Renal cortex interstitium (tissue), 11 donors: Measurements from ENCODE around the gene ATP6V1F. TPM values are rescaled to one million over a fixed set of nuclear protein-coding genes. Genes with fewer than 3 reads are reported as not detected.

Experiments
- DNase-seq, 11 donors: peaks; one replicate each; pipeline ENCODE4 v3.0.0-alpha.2; 2013; ENCODE audit warnings: low read depth in 9 of 11, low spot score in 4 of 11; ENCODE audit errors: extremely low read depth in 1 of 11
- polyA plus RNA-seq, 3 donors: library from polyadenylated mRNA; unstranded; fragments of 120-200 nt; gene quantifications; one replicate each; pipeline ENCODE4 v1.2.1, GENCODE V29; 2013; ENCODE audit not compliant: insufficient read length in 3 of 3

The ATP6V1F gene
- polyA plus RNA-seq, 3 donors, result 224 to 261 (median 241) TPM

DNA sequence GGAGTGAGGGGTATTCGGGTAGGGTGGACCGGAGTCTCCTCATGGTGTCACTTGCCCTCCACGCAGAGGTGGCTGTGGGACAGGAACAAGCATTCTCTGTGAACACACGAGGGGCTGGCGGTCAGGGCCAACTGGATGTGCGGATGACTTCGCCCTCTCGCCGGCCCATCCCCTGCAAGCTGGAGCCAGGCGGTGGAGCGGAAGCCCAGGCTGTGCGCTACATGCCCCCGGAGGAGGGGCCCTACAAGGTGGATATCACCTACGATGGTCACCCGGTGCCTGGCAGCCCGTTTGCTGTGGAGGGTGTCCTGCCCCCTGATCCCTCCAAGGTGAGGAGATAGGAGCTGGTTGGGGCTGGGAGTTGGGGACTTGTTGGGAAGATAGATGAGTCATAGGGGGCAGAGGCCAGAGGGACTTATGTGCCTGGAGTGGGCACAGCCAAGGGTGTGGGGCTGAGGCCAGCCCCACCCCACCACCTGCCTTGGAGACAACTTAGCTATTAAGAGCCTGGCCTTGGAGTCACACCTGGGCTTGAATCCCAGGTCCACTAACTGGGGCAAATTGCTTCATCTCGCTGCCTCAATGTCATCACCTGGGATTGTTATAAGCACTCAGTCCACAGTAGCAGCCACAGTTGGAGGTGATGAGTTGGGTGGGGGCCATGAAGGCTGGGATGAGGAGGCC is 18.6 kb upstream of the ATP6V1F start:
- DNase-seq, result no peak

DNA sequence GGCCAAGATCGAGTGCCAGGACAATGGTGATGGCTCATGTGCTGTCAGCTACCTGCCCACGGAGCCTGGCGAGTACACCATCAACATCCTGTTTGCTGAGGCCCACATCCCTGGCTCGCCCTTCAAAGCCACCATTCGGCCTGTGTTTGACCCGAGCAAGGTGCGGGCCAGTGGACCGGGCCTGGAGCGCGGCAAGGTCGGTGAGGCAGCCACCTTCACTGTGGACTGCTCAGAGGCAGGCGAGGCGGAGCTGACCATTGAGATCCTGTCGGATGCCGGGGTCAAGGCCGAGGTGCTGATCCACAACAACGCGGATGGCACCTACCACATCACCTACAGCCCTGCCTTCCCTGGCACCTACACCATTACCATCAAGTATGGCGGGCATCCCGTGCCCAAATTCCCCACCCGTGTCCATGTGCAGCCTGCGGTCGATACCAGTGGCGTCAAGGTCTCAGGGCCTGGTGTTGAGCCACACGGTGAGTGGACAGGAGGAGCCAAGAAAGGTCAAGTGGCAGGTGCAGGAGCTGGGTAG is 17.8 kb upstream of the ATP6V1F start:
- DNase-seq, result no peak

DNA sequence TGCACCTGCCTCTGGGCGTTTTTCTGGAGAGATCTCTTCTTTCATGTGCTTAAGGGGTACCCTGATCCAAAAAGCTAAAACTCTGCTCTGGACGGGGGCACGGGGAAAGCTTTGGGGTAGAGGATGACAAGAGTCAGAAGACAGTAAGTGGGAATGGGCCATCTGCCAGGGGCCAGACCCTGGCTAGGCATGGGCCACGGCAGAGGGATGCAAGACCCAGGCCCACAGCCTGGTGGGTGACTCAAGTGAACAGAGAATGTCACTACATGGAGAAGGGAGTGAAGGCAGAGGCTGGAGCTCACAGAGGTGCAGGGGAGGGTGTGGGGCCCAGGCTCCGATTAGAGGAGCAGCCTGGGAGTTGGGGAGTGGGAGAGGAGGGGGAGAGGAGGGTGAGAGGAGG is 17.2 kb upstream of the ATP6V1F start:
- DNase-seq, result no peak

DNA sequence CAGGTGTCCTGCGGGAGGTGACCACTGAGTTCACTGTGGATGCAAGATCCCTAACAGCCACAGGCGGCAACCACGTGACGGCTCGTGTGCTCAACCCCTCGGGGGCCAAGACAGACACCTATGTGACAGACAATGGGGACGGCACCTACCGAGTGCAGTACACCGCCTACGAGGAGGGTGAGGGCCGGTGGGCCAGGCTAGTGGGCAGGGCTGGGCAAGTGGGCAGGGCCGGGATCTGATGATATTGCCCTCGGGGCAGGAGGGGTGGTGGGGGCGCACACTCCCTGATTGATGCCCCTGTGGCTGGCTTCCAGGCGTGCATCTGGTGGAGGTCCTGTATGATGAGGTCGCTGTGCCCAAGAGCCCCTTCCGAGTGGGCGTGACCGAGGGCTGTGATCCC is 16.7 kb upstream of the ATP6V1F start:
- no peak for DNase-seq

DNA sequence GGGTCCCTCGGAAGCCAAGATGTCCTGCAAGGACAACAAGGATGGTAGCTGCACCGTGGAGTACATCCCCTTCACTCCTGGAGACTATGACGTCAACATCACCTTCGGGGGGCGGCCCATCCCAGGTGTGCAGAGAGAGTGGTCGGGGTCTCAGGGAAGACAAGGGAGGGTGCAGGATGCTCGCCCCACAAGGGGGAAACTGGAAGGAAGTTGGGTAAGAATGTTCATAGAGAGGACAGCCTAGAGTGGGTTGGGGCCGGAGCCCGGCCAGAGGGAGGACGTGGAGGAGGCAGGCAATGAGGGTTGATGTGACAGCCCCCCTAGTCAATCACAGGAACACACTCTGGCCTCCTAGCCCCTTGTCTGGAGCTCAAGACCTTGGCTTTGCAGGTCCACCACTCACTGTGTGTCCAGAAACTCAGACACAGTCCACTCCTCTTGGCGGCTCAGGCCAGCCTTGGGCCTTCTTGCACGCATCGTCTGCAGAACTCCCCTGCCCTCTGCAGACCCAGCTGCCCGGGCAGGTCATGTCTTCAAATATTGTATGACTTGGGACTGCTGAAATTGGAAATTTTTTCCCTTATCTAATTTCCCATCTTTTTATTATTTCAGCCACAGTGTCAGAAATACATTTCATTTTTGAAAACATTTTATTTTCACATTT is 15.7 kb upstream of the ATP6V1F start:
- DNase-seq, result no peak

DNA sequence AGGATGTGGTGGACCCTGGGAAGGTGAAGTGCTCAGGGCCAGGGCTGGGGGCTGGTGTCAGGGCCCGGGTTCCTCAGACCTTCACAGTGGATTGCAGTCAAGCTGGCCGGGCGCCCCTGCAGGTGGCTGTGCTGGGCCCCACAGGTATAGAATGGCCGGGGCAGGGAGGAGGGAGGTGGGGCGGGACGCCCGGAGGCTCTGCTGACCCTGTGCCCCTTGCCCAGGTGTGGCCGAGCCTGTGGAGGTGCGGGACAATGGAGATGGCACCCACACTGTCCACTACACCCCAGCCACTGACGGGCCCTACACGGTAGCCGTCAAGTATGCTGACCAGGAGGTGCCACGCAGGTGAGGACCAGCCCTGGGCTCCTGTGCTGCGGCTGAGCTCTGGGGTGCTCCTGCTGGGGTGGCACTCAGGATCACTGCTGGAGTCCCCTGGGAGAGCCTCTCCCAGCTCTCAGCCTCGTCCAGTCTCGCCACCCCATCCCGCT is 14.9 kb upstream of the ATP6V1F start:
- DNase-seq, result no peak

DNA sequence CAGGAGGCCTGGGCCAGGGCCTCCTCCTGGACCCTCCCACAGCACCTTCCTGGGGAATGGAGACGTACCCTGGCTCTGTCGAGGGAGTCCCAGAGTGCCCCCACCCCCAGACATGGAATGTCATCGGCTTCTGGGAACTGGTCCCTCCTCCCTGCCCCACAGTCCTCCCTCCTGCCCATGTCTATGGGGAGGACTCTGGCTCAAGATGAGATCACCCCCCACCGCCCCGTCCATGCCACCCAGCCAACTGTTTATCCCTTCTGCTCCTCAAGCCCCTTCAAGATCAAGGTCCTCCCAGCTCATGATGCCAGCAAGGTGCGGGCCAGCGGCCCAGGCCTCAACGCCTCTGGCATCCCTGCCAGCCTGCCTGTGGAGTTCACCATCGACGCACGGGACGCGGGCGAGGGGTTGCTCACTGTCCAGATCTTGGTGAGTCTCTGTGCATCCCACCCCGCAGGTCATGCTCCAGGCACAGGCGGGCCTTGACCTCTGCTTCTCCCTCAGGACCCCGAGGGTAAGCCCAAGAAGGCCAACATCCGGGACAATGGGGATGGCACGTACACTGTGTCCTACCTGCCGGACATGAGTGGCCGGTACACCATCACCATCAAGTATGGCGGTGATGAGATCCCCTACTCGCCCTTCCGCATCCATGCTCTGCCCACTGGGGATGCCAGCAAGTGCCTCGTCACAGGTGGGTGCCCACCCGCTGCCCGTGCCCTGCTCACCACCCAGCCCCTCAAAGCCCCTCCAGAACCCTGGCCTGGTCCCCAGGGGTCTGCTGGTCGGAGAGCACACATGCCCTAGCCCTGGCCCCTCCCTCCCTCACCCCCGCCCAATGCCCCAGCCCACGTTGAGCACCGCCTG is 14.1 kb upstream of the ATP6V1F start:
- no peak for DNase-seq

DNA sequence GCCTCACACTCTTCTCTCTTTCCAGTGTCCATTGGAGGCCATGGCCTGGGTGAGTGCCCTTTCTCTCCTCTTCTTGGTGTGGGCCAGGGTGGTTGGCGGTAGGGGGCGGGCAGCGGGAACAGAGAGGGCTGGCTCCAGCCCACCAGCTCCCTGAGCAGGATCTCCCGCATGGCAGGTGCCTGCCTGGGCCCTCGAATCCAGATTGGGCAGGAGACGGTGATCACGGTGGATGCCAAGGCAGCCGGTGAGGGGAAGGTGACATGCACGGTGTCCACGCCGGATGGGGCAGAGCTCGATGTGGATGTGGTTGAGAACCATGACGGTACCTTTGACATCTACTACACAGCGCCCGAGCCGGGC is 13.5 kb upstream of the ATP6V1F start:
- DNase-seq, result no peak

DNA sequence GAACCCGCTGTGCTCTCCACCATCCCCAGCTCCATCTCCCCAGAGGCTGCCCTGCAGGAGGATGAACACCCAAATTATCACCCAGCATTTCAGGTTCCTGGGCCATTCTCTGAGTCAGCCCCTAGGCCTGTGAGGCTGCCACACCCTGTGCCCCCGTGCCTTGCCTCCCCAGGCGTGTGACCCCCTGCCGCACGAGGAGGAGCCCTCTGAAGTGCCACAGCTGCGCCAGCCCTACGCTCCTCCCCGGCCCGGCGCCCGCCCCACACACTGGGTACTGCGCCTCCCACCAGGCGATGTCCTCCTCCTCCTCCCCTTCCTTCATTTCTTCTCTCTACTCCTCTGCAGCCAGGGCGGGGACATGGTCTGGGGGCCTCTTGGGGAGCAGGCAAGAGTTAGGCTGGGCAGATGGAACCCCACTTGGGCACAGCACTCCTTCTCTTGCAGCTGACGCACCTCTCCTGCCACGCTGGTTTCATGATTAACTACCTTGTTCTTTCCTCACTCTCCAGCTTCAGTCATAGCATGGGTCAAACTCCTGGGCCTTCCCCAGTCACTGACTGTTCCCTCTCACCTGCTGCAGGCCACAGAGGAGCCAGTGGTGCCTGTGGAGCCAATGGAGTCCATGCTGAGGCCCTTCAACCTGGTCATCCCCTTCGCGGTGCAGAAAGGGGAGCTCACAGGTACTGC is 12.7 kb upstream of the ATP6V1F start:
- DNase-seq, result no peak

DNA sequence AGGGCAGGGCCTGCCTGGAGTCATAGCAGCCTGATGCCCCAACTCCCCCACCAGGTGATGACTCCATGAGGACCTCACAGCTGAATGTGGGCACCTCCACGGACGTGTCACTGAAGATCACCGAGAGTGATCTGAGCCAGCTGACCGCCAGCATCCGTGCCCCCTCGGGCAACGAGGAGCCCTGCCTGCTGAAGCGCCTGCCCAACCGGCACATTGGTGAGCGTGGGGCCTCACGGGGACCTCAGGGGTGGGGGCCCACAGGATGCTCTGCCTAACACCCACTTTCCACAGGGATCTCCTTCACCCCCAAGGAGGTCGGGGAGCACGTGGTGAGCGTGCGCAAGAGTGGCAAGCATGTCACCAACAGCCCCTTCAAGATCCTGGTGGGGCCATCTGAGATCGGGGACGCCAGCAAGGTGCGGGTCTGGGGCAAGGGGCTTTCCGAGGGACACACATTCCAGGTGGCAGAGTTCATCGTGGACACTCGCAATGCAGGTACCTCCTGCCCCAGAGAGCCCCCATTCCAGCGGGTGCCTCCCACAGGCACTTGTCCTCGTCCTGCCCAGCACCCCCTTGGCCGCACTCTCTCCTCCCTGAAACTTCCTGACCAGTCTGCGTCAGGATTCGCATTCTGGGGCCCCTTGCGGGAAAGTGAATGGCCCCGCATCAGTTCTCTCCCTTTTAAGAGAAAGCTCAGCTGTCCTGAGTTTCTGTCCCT is 10.0 kb upstream of the ATP6V1F start:
- no peak for DNase-seq

DNA sequence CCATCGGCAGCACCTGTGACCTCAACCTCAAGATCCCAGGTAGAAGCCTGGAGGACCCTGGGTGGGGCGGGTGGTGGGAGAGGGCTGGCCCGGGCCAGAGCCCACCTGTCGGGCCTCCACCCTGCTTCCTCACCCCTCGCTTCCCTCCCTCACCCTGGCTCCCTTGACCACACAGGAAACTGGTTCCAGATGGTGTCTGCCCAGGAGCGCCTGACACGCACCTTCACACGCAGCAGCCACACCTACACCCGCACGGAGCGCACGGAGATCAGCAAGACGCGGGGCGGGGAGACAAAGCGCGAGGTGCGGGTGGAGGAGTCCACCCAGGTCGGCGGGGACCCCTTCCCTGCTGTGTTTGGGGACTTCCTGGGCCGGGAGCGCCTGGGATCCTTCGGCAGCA is 8.9 kb upstream of the ATP6V1F start:
- no peak for DNase-seq

DNA sequence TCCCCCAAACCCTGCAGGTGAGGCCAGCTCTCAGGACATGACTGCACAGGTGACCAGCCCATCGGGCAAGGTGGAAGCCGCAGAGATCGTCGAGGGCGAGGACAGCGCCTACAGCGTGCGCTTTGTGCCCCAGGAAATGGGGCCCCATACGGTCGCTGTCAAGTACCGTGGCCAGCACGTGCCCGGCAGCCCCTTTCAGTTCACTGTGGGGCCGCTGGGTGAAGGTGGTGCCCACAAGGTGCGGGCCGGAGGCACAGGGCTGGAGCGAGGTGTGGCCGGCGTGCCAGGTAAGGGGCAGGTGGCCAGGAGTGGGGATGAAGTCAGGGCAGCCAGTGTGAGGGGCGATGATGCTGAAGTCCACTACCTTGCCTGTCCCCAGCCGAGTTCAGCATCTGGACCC is 8.3 kb upstream of the ATP6V1F start:
- DNase-seq, result no peak

DNA sequence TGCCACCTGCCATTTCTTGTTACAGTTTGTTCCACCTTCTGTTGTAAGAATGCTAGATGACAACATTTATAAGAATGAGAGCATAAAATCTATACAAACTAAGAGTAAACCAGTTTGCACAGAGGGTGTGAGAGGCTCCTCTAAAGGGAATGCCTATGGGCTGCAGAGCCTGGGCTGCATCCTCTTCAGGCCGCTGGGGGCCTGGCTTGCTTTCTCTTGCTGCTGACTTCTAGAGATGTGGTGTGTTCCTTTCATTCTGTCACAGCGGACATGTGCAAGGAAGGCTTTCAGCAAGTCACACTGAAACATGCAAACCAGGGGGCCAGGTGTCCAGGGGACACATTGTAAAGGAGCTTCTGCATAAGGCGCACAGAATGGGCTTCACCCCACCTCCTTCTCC is 7.1 kb upstream of the ATP6V1F start:
- DNase-seq, result no peak

DNA sequence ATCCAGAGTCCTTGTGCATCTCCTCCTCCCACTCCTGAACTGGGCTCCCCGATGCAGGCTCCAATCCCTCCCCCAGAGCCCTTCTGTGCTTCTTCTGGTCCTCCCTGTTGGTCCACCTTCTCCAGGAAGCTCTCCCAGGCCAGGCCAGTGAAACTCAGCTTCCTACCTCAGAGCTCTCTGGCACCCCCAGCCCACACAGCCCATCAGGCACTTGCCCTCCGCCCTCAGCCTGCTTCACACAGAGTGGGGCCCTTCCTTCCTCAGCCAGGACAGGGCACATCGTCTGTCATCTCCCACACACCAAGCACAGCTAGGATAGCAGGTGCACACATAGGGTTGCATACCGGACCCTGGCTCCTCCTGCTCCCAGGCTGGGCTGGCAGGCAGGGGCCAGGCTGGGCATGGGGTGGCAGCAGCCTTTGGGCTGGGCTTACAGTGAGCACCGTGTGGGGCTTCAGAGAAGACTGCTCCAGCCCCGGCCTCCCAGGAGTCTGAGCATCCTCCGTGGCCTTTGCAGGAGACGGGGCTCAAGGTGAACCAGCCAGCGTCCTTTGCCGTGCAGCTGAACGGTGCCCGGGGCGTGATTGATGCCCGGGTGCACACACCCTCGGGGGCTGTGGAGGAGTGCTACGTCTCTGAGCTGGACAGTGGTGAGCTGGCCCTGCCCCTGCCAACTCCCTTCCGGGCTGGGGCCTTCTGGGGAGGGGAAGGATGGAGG is 6.5 kb upstream of the ATP6V1F start:
- no peak for DNase-seq

DNA sequence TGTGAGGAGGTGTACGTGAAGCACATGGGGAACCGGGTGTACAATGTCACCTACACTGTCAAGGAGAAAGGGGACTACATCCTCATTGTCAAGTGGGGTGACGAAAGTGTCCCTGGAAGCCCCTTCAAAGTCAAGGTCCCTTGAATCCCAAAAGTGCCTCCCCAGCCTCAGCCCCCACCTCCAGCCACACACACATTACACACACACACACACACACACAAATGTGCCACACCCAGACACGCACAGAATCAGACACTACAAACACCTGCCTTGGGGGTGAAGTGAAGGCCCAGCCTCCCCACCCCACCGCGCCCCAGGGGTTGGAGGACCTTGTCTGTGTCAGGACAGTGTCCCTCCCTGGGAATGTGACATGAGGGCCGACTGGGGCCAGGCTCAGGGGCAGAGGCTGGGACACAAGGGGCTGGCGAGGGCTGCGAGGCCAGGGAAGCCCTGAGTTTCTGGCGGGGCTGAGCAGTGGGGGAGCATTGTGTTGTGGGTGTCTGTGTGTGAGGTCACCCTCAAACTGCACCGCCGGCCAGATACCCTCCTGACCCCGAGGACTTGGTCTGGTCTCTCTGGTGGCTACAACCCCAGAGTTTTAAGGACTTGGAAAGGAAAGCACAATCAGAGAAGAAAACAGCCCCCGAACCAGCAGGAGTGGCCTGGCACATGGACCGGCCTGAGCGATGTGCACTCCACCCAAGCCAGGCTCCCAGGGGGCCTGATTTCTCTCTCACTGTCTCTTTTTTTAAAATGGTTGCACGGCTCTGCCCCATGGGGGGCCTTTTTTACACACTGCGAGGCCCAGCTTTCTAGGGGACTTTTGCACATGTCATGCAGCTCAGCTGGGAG is 4.0 kb upstream of the ATP6V1F start:
- DNase-seq, result no peak

DNA sequence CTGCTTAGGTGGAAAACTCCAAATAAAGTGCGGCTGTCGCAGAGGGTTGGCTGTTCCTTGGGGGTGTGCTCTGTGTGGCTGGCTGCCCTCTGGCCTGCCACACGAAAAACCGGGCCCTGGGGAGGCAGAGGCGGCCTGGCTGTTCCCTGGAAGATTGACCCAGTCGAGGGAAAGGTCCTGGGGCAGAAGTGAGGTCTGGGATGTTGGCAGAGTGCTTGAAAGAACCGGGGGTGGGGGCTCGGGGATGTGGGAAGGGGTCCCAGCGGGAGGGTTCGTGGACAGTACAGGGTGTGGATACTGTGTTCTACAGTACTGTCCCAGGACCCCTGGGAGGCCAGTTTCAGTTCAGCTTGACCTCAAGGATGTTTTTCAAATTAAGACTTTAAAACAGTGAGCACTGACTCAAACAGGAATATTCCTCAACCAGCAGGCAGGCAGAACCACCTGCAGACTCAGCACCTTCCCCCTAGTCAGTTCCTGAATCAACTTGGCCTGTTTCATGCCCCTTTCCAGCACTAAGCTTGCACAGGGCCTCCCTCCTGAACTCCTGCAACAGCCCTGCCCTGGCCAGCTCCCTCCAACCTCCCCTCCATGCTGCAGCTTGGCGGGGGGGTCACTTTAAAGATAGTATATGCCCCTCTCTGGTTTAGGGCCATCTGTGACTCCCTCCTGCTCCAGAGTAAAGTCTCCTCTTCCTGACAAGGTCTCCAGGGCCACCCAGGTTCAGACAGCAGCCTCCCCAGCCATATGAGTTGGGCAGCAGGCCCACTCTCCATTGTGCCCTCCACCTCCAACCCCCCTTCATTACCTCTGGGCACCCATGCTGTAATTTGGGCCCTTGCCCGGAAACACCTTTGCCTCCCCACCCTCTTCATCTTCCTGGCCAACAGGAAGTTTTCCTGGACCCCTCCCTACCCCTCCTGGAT is 3.2 kb upstream of the ATP6V1F start:
- DNase-seq, result no peak
